ENCODE measurements around the gene CHPT1. TPM values are rescaled to one million over a fixed set of nuclear protein-coding genes. Genes with fewer than 3 reads are reported as not detected.

Gene CHPT1
- total and polyA plus RNA-seq, 5 donors from 2014 or later = 2.8 to 15.3 (median 10.2) TPM

DNA sequence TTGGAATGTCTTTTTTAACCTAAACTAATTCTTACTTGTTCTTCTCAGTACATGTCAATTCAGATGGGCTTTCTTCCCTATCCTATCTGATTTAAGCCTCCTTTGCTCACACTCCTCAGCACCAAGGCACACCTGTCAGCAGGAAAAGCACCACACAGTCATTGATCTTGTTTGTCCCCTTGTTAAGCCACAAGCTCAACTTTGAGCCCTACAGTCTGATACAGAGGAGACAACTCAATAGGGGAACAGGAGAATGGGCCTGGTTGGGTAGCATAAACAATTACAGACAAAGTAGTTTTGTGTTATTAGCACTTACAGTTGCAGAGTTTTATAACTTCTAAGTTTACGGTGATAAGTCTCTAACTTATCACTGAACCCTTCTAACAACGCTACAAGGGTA lies 71.3 kb downstream of the CHPT1 start:
- Histone ChIP-seq H3K27me3 (ENCODE audit: control insufficient read depth, insufficient read depth, low read length) (no peaks in the 10 kb centered on the region), H3K4me1 (ENCODE audit: control insufficient read depth, insufficient read depth, low read length, poor library complexity, severe bottlenecking) (no peaks in the 10 kb centered on the region), H3K36me3 (ENCODE audit: control insufficient read depth, insufficient read depth, low read length) (peaks cover 44% of the 10 kb centered on the region), H3K9me3 (ENCODE audit: control insufficient read depth in 2 of 2, low read length in 2 of 2) (no peaks in the 10 kb centered on the region), H3K27ac (ENCODE audit: insufficient read depth, low read length, poor library complexity, severe bottlenecking) (no peak overlapping the region), H3K4me3 (ENCODE audit: low read depth, low read length) (no peak overlapping the region)
- ATAC-seq (ENCODE audit: low read depth in 2 of 2) = no peak
- Mint-ChIP-seq H3K4me3 (no peak overlapping the region), H3K27ac (peak overlapping the region in 1 of 3 donors; percentile 20), H3K27me3 (no peaks in the 10 kb centered on the region), H3K36me3 (peaks cover 26% of the 10 kb centered on the region), H3K9me3 (no peaks in the 10 kb centered on the region), H3K4me1 (peaks cover 0 to 11% (median 4%) of the 10 kb centered on the region in 4 donors)
- DNase-seq = no peak

- no peak overlapping the region for H3K27ac Mint-ChIP-seq
- peaks cover 38% of the 10 kb centered on the region for H3K36me3 ChIP-seq (ENCODE audit: control insufficient read depth, insufficient read depth, low read length)
Measured at GRCh38 chr12:101769865-101770264, 72.4 kb downstream of the CHPT1 start.

GRCh38 chr12:101772012-101772775 lies 74.8 kb downstream of the CHPT1 start:
- Mint-ChIP-seq H3K4me1 (peaks cover 0 to 11% (median 4%) of the 10 kb centered on the region in 4 donors), H3K9me3 (no peaks in the 10 kb centered on the region), H3K27me3 (no peaks in the 10 kb centered on the region), H3K36me3 (peaks cover 20% of the 10 kb centered on the region), H3K4me3 (no peak overlapping the region), H3K27ac (peak overlapping the region in 1 of 3 donors; percentile 23)
- DNase-seq (no peak), ATAC-seq (ENCODE audit: low read depth in 2 of 2) (no peak)
- H3K27me3 ChIP-seq (ENCODE audit: control insufficient read depth, insufficient read depth, low read length) = no peaks in the 10 kb centered on the region
- H3K9me3 ChIP-seq (ENCODE audit: control insufficient read depth in 2 of 2, low read length in 2 of 2) = no peaks in the 10 kb centered on the region
- no peak overlapping the region for H3K27ac ChIP-seq (ENCODE audit: insufficient read depth, low read length, poor library complexity, severe bottlenecking)
- H3K4me3 ChIP-seq (ENCODE audit: low read depth, low read length) = no peak overlapping the region
- no peaks in the 10 kb centered on the region for H3K4me1 ChIP-seq (ENCODE audit: control insufficient read depth, insufficient read depth, low read length, poor library complexity, severe bottlenecking)
- peaks cover 37% of the 10 kb centered on the region for H3K36me3 ChIP-seq (ENCODE audit: control insufficient read depth, insufficient read depth, low read length)

More at GRCh38 chr12:101769865-101770264, 72.4 kb downstream of the CHPT1 start:
- H3K9me3 ChIP-seq (ENCODE audit: control insufficient read depth in 2 of 2, low read length in 2 of 2) = no peaks in the 10 kb centered on the region
- Mint-ChIP-seq H3K9me3 (no peaks in the 10 kb centered on the region), H3K27me3 (no peaks in the 10 kb centered on the region), H3K4me1 (peaks cover 0 to 8% (median 4%) of the 10 kb centered on the region in 4 donors), H3K36me3 (peaks cover 19% of the 10 kb centered on the region), H3K4me3 (no peak overlapping the region)
- H3K4me1 ChIP-seq (ENCODE audit: control insufficient read depth, insufficient read depth, low read length, poor library complexity, severe bottlenecking) = no peaks in the 10 kb centered on the region
- H3K27ac ChIP-seq (ENCODE audit: insufficient read depth, low read length, poor library complexity, severe bottlenecking) = no peak overlapping the region
- H3K27me3 ChIP-seq (ENCODE audit: control insufficient read depth, insufficient read depth, low read length) = no peaks in the 10 kb centered on the region
- DNase-seq (no peak), ATAC-seq (ENCODE audit: low read depth in 2 of 2) (no peak)
- no peak overlapping the region for H3K4me3 ChIP-seq (ENCODE audit: low read depth, low read length)

DNA sequence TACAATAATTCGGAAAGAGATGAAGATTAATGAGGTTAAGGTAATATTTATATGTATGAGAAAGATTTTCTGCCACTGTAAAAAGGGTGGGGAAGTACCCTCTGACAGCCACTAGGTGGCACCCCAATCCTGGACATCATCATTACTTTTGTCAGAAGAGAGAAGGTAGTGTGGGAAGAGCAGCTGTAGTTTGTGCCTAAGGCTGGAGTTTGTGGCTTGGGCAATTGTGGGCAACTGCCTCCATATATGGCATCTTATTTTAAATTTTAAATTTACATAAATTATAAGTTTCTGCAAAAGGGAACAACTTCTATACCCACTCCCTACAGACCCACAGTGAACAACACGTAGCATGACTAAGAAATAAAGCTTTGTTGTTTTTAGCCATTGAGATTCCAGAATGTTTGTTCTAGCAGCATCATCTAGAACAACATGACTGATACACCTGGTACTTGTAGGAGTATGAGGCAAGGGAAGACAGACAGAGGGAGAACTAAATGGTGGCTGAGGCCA lies 76.3 kb downstream of the CHPT1 start:
- Histone ChIP-seq H3K4me1 (ENCODE audit: control insufficient read depth, insufficient read depth, low read length, poor library complexity, severe bottlenecking) (no peaks in the 10 kb centered on the region), H3K4me3 (ENCODE audit: low read depth, low read length) (no peak overlapping the region), H3K27me3 (ENCODE audit: control insufficient read depth, insufficient read depth, low read length) (no peaks in the 10 kb centered on the region), H3K36me3 (ENCODE audit: control insufficient read depth, insufficient read depth, low read length) (peaks cover 39% of the 10 kb centered on the region), H3K9me3 (ENCODE audit: control insufficient read depth in 2 of 2, low read length in 2 of 2) (no peaks in the 10 kb centered on the region), H3K27ac (ENCODE audit: insufficient read depth, low read length, poor library complexity, severe bottlenecking) (no peak overlapping the region)
- H3K4me3 Mint-ChIP-seq = no peak overlapping the region
- H3K27ac Mint-ChIP-seq = no peak overlapping the region
- H3K9me3 Mint-ChIP-seq = no peaks in the 10 kb centered on the region
- H3K4me1 Mint-ChIP-seq = peaks cover 0 to 10% (median 4%) of the 10 kb centered on the region in 4 donors
- no peaks in the 10 kb centered on the region for H3K27me3 Mint-ChIP-seq
- DNase-seq (peak; percentile 46 to 83 (median 75)), ATAC-seq (ENCODE audit: low read depth in 2 of 2) (peak; percentile 89 to 90)
- peaks cover 19% of the 10 kb centered on the region for H3K36me3 Mint-ChIP-seq

DNA sequence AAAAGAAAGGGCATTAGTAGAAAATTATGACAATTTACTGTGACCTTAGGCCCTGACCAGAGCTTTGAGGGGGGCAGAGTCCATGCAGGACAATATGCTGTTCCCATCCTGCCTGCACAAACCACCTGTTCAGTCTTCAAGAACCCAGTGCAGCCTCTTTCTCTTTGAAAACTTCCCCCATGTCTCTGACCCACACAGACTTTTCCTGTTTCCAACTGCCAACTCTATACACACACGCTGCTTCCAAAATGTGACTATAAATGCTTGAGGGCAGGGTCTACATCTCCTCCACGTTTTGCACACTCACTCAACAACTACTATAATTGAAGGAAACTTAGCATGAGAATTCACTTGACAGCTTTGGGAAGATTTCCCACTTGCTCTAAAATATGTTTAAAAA lies 78.4 kb downstream of the CHPT1 start:
- Mint-ChIP-seq H3K27me3 (no peaks in the 10 kb centered on the region), H3K4me3 (no peak overlapping the region), H3K4me1 (peaks cover 2 to 14% (median 5%) of the 10 kb centered on the region in 4 donors), H3K9me3 (no peaks in the 10 kb centered on the region), H3K27ac (peak overlapping the region in 1 of 3 donors; percentile 52), H3K36me3 (peaks cover 13% of the 10 kb centered on the region)
- H3K4me1 ChIP-seq (ENCODE audit: control insufficient read depth, insufficient read depth, low read length, poor library complexity, severe bottlenecking) = no peaks in the 10 kb centered on the region
- H3K27ac ChIP-seq (ENCODE audit: insufficient read depth, low read length, poor library complexity, severe bottlenecking) = no peak overlapping the region
- H3K9me3 ChIP-seq (ENCODE audit: control insufficient read depth in 2 of 2, low read length in 2 of 2) = no peaks in the 10 kb centered on the region
- ATAC-seq (ENCODE audit: low read depth in 2 of 2) (no peak), DNase-seq (no peak)
- peaks cover 29% of the 10 kb centered on the region for H3K36me3 ChIP-seq (ENCODE audit: control insufficient read depth, insufficient read depth, low read length)
- H3K27me3 ChIP-seq (ENCODE audit: control insufficient read depth, insufficient read depth, low read length) = no peaks in the 10 kb centered on the region
- H3K4me3 ChIP-seq (ENCODE audit: low read depth, low read length) = no peak overlapping the region

DNA sequence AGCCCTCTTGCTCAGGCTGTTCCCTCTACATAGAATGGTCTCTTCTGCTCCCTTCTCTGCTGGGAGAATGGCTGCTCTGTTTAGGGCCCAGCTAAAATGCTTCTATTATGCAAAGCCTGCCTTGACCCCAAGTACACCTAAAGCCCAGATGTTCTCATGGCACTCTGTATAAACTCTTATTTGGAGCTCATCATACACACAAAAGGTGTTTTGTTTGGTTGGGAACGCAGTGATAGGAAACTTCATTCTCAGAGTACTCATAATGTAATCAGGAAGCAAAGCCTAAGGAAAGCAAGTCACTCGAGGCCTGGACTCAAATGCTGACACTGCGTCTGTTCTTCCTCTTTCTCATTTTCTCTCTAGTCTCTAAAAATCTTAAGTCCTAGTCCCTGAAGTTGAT lies 80.0 kb downstream of the CHPT1 start:
- Mint-ChIP-seq H3K9me3 (no peaks in the 10 kb centered on the region), H3K4me3 (no peak overlapping the region), H3K27me3 (no peaks in the 10 kb centered on the region), H3K27ac (peak overlapping the region; percentile 39 to 89 (median 60)), H3K4me1 (peaks cover 5 to 21% (median 9%) of the 10 kb centered on the region in 4 donors), H3K36me3 (peaks cover 13% of the 10 kb centered on the region)
- Histone ChIP-seq H3K4me3 (ENCODE audit: low read depth, low read length) (no peak overlapping the region), H3K4me1 (ENCODE audit: control insufficient read depth, insufficient read depth, low read length, poor library complexity, severe bottlenecking) (no peaks in the 10 kb centered on the region), H3K9me3 (ENCODE audit: control insufficient read depth in 2 of 2, low read length in 2 of 2) (no peaks in the 10 kb centered on the region), H3K27me3 (ENCODE audit: control insufficient read depth, insufficient read depth, low read length) (no peaks in the 10 kb centered on the region), H3K36me3 (ENCODE audit: control insufficient read depth, insufficient read depth, low read length) (peaks cover 29% of the 10 kb centered on the region), H3K27ac (ENCODE audit: insufficient read depth, low read length, poor library complexity, severe bottlenecking) (no peak overlapping the region)
- DNase-seq = no peak
- ATAC-seq (ENCODE audit: low read depth in 2 of 2) = no peak

GRCh38 chr12:101777978-101778377 lies 80.5 kb downstream of the CHPT1 start:
- H3K27me3 ChIP-seq (ENCODE audit: control insufficient read depth, insufficient read depth, low read length) = no peaks in the 10 kb centered on the region
- no peak for DNase-seq
- H3K4me1 ChIP-seq (ENCODE audit: control insufficient read depth, insufficient read depth, low read length, poor library complexity, severe bottlenecking) = no peaks in the 10 kb centered on the region
- no peaks in the 10 kb centered on the region for H3K27me3 Mint-ChIP-seq
- H3K4me1 Mint-ChIP-seq = peaks cover 8 to 26% (median 11%) of the 10 kb centered on the region in 4 donors
- H3K4me3 Mint-ChIP-seq = no peak overlapping the region
- H3K27ac ChIP-seq (ENCODE audit: insufficient read depth, low read length, poor library complexity, severe bottlenecking) = no peak overlapping the region
- H3K27ac Mint-ChIP-seq = peak overlapping the region in 1 of 3 donors; percentile 39
- H3K4me3 ChIP-seq (ENCODE audit: low read depth, low read length) = no peak overlapping the region
- H3K9me3 Mint-ChIP-seq = no peaks in the 10 kb centered on the region
- no peak for ATAC-seq (ENCODE audit: low read depth in 2 of 2)
- peaks cover 13% of the 10 kb centered on the region for H3K36me3 Mint-ChIP-seq
- no peaks in the 10 kb centered on the region for H3K9me3 ChIP-seq (ENCODE audit: control insufficient read depth in 2 of 2, low read length in 2 of 2)
- peaks cover 29% of the 10 kb centered on the region for H3K36me3 ChIP-seq (ENCODE audit: control insufficient read depth, insufficient read depth, low read length)

Data from CD4-positive, CD25-positive, alpha-beta regulatory T cell (primary cell).